Measurements from ENCODE around the gene LILRA5.

DNA sequence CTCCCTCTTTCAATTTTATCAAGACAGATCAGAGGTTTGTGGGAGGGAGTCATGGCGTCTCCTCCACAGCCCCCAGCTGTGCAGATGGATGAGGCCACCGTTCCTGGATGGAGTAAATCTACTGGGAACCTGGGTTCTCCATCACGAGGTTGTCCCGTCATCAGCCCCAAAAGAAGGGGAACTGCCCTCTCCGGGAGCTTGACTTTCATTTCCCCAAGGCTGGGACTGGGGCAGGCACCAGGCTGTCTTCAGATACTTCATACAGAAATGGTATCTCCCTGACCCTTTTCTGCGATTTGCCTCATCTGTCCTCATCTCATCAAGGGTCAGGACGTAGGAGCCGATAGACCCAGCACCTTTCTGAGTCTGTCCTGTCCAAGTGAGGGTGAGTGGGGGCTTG, 41.9 kb downstream of the LILRA5 start:
- TF ChIP-seq, protein P1, sequence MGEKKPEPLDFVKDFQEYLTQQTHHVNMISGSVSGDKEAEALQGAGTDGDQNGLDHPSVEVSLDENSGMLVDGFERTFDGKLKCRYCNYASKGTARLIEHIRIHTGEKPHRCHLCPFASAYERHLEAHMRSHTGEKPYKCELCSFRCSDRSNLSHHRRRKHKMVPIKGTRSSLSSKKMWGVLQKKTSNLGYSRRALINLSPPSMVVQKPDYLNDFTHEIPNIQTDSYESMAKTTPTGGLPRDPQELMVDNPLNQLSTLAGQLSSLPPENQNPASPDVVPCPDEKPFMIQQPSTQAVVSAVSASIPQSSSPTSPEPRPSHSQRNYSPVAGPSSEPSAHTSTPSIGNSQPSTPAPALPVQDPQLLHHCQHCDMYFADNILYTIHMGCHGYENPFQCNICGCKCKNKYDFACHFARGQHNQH (CRISPR knock-in tag; IDR thresholded peaks at IDR 0.05) = no peak
- TF ChIP-seq MXI1 (IDR thresholded peaks at IDR 0.05; ENCODE audit: borderline replicate concordance, low read depth, low read length) = no peak
- TF ChIP-seq NR2C2 (CRISPR knock-in tag; IDR thresholded peaks at IDR 0.05; ENCODE audit: borderline replicate concordance) = no peak
- TF ChIP-seq AGO2 (optimal IDR thresholded peaks at IDR 0.05; ENCODE audit: low read depth, low read length) = no peak
- no peak for TF ChIP-seq RBFOX2 (IDR thresholded peaks at IDR 0.05; ENCODE audit: low read depth, low read length)
- TF ChIP-seq ASH2L (IDR thresholded peaks at IDR 0.05; ENCODE audit: insufficient read length, low read depth, low read length) = no peak
- TF ChIP-seq NFIC (IDR thresholded peaks at IDR 0.05; ENCODE audit: low read length) = no peak
- no peak for TF ChIP-seq SMARCC2 (IDR thresholded peaks at IDR 0.05)
